Measurements from ENCODE around the gene FAM169A. TPM values are rescaled to one million over a fixed set of nuclear protein-coding genes. Genes with fewer than 3 reads are reported as not detected.
"Not testable (repeated sequence)": the region's sequence is repeated elsewhere in the genome, so short reads cannot be mapped to it uniquely, and the experiment has no call there.

The FAM169A gene
- total RNA-seq, 1 donor from 2014 or later: 3.0 TPM

DNA sequence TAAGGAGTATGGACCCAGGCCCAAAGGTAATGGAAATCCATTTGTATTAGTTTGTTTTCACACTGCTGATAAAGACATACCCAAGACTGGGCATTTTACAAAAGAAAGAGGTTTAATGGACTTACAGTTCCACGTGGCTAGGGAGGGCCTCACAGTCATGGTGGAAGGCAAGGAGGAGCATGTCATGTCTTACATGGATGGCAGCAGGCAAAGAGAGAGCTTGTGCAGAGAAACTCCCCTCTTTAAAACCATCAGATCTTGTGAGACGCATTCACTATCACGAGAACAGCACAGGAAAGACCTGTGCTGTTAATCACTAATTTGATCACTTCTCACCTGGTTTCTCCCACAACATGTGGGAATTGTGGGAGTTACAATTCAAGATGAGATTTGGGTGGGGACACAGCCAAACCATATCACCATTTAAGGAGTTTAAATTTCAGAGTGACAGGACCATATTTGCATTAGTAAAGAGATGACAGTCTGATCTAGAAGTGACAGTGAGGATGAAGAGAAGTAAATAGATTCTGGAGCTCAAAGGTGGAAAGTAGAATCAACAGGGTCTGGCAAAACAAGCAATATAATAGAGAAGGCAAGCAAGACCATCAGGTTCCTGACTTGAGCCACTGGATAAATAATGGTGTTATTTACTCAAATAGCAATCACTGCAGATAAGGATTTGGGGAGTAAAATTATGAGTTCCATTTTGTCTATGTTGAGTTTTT is 7.5 kb upstream of the FAM169A start:
- intact Hi-C loops (cut with DNase I): no loop called here
- DNase-seq: no peak
- ATAC-seq (ENCODE audit: poor library complexity): no peak

DNA sequence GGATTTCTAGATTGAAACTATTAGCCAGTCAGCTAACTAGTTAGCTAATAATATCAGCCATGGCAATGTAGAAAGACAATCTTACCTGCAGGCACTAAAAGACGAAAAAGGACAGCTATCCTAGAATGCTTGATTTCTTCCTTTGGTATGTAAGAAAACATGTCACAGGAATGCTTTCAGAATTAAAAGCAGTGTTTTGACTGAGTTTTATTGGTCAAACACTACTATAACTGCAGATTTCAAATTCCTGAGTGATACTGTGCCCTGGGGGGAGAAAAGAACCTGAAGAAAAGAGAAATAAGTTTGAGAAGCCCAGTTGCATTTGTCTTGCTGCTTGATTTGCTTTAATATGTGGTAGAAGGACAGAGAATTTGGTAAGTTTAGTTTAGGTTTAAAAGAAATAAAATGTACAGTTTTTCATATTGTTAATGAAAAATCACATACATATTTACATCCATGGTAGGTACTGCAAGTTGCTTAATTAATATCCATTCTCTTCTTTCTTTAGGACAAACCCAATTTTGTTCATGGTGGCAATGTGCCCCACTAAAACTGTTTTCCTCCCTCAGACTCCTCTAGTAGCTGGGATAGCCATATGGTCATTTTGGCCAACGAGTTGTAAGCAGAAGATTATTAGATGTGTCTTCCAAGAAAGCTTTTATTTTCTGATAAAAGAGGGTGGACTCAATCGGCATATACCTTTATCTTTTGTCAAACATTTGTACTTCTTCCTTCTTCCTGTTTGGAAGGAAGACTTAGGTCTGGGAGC is 4.3 kb upstream of the FAM169A start:
- intact Hi-C loops (cut with DNase I): no loop called here
- DNase-seq (no peak), ATAC-seq (ENCODE audit: poor library complexity) (no peak)

DNA sequence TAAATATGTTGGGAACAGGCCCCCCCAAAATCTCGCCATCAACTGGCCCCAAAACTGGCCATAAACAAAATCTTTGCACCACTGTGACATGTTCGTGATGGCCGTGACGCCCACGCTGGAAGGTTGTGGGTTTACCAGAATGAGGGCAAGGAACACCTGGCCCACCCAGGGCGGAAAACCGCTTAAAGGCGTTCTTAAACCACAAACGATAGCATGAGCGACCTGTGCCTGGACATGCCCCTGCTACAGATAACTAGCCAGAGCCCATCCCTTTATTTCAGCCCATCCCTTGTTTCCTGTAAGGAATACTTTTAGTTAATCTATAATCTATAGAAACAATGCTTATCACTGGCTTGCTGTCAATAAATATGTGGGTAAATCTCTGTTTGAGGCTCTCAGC is 3.2 kb upstream of the FAM169A start:
- intact Hi-C loops (cut with DNase I): not testable (repeated sequence)

DNA sequence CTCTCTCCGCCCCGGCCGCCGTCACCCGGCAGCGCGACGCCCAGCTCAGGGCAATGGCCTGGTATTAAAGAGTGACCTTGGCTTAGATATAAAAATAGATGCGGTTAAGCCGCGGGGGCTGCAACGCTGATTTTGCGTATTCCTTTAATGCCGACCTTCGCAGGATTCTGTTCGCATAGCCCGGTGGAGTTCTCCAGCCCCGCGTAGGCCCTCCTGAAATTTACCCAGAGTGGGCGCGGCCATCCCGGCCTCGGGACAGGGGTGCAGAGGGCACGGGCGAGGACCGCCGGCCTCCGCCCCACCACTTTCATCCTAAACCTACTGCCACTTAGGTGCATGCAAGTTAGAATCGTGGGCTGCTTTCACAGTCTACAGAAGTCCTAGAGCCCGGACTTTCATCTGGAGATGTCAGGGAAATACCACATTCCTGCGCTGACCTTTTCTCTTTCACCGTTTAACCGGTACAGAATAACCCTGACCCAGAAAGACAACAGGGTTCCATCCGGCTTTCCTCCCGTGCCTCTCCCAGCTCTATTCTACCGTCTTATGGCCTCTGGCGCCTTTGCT is 492 bp upstream of the FAM169A start:
- peak; percentile 41 for DNase-seq
- intact Hi-C loops (cut with DNase I): no loop called here
- ATAC-seq (ENCODE audit: poor library complexity): peak; percentile 36

More for the DNA sequence above, 3.2 kb upstream of the FAM169A start:
- DNase-seq; ATAC-seq (ENCODE audit: poor library complexity): not testable (repeated sequence)

DNA sequence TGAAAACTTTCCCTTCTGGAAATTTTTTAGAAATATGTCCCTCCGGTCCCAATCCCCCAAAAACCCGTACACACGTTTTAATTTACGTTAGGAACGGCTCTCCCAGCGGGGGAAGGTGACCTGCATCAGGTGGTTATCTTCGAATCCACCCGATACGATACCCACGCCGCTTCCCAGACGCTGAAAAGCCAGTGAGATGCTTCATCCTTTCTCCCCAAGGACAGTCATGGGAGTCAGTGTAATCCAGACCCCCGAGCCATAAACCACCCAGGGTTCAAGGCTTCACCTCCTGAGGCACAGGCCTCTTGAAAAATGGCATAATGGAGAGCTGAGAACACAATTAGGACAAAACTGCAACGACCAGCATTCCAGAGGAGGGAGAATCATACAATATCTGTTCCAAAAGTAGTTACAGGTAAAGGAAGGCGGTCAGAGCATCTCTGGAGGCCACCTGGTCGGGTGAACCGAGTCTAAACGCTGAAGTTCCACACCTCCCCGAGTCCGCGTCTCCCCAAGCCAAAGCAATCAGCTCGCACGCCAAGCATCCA is 857 bp downstream of the FAM169A start:
- no peak for DNase-seq
- intact Hi-C loops (cut with DNase I): no loop called here
- no peak for ATAC-seq (ENCODE audit: poor library complexity)

DNA sequence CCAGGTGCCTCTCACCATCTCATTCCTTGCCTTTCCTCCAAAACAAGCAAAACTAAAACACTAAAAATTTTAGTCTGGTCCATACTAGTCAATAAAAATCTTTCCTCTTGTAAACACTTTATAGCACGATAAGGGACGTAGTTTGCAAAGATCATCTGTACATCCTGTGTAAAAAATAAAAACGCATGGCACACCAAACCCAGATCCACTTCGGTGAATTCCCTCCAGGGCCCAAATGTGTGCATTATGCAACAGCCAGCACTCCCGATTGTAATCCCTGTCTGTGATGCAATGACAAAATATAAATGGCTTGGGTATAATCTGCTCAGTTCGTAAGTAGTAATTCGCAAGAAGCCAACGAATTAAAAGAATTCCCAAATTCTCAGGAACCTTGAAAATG is 1.4 kb downstream of the FAM169A start:
- intact Hi-C loops (cut with DNase I): no loop called here
- ATAC-seq (ENCODE audit: poor library complexity) (no peak), DNase-seq (no peak)

DNA sequence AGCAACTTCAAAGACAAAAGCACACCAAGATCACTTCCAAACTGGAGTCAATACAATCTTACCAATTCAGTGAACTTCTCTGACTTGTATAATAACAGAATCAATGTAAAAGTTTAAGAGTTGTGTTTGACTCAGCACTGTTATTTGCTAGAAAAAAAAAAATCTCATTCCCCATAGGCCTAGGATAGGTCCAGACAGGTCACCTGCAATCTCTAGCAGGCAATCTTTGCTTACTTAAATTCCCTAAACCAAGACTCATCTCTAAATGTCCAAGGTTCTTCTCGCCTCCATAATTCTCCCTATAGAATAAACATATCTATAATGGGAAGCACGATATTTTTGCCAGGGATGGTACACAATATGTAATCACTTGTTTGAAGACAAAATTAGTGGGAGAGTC is 2.5 kb downstream of the FAM169A start:
- no peak for ATAC-seq (ENCODE audit: poor library complexity)
- intact Hi-C loops (cut with DNase I): no loop called here
- DNase-seq: no peak

DNA sequence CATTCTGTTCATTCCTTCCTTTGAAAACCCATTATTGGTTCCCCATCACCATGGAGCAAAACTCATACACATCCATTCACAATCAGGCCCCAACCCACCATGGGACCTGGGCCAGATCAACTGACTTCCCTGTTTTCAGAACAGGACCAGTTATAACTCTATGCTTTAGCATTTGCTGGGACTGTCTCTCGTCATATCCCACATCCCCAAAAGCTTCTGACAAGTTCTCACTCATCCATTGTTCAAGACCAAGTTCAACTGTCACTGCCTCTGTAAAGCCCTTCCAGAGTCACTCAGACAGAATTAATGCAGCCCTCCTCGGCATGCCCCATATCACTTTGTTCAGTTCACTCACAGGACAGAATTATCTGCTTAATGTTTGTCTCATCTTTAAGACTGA is 4.0 kb downstream of the FAM169A start:
- intact Hi-C loops (cut with DNase I): no loop called here
- DNase-seq (no peak), ATAC-seq (ENCODE audit: poor library complexity) (no peak)

DNA sequence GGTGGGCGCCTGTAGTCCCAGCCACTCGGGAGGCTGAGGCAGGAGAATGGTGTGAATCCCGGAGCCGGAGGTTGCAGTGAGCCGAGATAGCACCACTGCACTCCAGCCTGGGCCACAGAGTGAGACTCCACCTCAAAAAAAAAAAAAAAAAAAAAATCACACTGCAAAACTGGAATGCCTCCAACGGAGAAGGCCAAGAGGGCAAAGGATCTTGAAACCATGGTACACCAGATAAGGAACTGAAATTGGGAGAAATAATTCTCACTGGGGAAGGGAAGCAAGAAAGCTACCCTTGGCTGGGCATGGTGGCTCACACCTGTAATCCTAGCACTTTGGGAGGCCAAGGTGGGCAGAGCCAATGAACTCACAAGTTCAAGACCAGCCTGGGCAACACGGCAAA is 9.2 kb downstream of the FAM169A start:
- ATAC-seq (ENCODE audit: poor library complexity); DNase-seq; intact Hi-C loops (cut with DNase I): not testable (repeated sequence)

DNA sequence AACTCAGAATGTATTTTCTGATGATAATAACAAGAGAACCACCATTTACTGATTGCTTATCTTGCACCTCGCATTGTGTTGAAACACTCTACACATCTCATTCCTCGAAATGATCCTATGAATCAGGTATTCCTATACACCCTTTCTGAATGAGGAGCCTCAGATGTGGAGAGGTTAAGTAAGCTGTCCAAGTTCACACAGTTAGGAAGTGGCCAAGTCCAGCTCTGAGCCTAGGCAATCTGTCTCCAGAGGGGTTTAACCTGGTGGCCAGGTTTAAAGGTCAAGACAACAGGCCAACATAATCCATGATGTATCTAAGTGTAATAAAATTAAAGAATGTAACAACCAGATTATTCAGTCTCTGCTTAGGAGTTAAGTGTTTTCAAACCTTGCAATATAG is 12.9 kb downstream of the FAM169A start:
- DNase-seq: no peak
- intact Hi-C loops (cut with DNase I): no loop called here
- ATAC-seq (ENCODE audit: poor library complexity): no peak

DNA sequence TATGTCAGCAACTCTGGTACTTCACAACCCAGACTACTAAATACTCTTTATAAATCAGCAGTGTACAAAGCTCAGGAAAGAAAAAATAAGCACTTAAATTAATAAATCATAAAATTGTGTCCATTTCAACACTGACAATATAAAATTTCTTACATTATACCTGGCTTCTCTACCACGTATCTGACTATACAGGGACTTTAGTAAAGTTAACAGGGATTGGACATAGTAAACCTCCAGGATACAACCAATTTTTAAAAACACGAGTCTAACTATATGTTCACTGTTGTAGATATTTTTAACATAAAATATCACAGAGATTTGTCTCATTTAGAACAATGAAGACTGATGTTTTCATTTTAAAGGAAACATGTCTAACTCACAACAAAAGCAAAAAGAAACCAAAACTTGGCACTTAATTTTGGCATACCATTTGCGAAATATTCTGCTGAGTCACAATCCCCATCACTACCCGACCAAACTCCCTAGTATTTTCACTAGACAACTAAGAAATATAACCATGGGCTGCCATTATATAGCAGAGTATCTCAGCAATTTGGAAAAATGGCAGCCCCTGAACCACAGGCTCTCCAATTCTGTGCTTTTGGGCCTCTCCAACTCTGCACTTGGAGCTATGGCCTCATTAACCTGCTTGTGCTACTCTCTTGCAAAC is 14.4 kb downstream of the FAM169A start:
- intact Hi-C loops (cut with DNase I): no loop called here
- DNase-seq (no peak), ATAC-seq (ENCODE audit: poor library complexity) (no peak)

DNA sequence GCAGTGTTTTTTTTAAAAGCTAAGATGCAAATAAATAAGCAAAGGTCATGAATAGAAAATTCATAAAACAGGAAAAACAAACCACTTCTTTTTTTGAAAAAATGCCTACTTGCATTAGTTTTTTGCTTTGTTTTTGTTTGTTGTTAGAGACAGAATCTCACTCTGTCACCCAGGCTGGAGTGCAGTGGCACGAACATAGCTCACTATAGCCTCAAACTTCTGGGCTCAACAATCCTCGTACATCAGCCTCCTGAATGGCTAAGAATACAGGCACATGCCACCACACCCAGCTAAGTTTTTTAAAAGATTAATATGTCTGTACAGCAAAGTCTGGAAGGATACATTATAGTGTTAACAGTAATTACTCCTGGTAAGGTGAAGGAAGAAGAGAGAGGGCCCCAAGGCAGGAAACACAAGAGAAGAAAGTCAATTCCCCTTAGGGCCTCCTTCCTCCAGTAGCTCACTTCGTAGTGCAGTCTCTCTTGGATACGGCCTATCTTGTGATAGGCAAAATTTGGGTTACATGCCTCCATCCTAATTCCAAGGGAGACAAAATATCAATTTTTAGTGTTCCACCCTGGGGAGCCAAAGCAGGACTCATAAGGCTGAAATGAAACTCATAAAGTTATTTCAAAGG is 15.3 kb downstream of the FAM169A start:
- DNase-seq (no peak), ATAC-seq (ENCODE audit: poor library complexity) (no peak)
- intact Hi-C loops (cut with DNase I): no loop called here

DNA sequence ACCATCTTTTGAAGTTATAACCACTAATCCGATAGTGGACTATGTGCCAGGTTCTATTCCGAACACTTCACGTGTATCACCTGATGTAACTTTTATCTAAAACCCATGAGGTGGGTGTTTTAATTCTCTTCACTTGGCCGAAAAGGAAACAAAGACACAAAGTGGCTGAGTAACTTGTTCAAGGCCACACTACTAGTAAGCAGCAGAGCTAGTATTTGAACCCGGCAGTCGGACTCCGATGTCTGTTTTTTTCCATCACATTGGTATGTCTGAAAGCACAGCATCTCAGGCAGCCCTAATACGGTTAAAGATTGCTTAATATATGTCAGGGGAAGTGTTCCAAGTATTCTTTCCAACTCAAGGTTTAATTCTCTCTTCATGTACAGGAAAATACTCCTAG is 16.2 kb downstream of the FAM169A start:
- ATAC-seq (ENCODE audit: poor library complexity): no peak
- DNase-seq: no peak
- intact Hi-C loops (cut with DNase I): no loop called here

DNA sequence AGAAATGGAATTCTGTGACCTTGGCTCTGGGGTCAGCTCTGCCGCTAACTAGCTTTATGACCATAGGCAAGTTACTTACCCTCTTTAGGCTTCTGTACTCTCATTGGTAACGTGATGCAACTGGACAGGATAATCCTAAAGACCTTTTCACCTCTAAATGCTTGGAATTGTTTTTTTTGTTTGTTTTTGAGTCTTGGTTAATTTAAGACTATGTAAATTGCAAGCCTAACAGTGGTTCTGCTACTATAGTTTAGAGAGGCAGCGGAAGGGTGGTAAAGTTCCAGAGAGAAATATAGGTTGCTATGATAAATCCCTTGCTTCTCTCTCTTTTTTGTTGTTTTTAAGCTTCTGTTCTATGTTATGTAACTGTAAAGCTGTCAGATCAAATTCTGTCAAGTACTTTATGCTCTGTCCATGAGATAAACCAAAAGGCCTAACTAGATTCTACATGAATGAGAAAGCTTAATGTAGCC is 17.6 kb downstream of the FAM169A start:
- intact Hi-C loops (cut with DNase I): no loop called here

DNA sequence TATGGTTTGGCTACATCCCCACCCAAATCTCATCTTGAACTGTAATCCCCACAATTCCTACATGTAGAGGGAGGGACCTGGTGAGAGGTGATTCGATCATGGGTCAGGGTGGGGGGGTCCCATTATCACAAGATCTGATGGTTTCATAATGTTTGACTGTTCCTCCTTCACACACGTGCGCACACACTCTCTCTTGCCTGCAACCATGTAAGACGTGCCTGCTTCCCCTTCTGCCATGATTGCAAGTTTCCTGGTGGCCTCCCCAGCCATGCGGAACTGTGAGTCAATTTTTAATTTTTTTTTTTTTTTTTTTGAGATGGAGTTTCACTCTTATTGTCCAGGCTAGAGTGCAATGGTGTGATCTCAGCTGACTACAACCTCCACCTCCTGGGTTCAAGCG is 27.0 kb downstream of the FAM169A start:
- DNase-seq (no peak), ATAC-seq (ENCODE audit: poor library complexity) (no peak)
- intact Hi-C loops (cut with DNase I): no loop called here

More for the DNA sequence above, 17.6 kb downstream of the FAM169A start:
- ATAC-seq (ENCODE audit: poor library complexity) (no peak), DNase-seq (no peak)

DNA sequence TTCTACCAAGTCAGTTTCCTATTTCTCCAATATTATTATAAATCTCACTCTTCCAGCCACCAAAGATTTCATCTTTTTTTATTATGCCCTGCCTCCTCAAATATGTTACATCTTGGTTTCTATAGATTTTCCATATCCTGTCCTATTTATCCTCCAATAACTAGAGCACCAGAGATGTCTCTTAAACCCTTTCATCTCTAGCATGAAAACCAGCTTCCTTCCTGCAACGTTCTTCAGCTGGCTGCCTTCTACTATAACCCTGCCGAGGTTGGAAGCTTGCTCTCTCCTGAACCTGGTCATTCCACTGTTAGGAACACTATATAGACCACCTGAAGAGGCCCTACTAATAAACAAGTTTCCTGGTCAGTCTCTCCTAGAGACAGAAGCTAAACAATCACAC is 27.9 kb downstream of the FAM169A start:
- intact Hi-C loops (cut with DNase I): no loop called here
- DNase-seq (no peak), ATAC-seq (ENCODE audit: poor library complexity) (no peak)

DNA sequence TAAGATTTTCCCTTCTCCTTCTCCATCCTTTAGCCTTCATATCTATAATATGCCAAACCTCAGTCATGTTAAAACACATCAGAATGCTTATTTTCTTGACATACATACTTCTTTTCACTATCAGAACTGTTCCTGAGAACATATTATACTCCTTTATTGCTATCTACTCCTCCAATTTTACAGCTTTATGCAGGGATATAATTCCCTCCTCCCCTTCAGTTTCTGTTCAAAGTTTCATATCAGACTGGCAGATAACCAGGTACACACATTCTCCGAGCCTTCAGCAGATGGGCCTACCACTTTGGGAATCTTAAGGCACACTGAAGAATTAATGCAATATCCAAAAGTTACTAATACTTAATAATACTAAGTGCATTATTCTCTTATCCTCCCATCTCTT is 29.1 kb downstream of the FAM169A start:
- no peak for DNase-seq
- intact Hi-C loops (cut with DNase I): no loop called here
- ATAC-seq (ENCODE audit: poor library complexity): no peak

DNA sequence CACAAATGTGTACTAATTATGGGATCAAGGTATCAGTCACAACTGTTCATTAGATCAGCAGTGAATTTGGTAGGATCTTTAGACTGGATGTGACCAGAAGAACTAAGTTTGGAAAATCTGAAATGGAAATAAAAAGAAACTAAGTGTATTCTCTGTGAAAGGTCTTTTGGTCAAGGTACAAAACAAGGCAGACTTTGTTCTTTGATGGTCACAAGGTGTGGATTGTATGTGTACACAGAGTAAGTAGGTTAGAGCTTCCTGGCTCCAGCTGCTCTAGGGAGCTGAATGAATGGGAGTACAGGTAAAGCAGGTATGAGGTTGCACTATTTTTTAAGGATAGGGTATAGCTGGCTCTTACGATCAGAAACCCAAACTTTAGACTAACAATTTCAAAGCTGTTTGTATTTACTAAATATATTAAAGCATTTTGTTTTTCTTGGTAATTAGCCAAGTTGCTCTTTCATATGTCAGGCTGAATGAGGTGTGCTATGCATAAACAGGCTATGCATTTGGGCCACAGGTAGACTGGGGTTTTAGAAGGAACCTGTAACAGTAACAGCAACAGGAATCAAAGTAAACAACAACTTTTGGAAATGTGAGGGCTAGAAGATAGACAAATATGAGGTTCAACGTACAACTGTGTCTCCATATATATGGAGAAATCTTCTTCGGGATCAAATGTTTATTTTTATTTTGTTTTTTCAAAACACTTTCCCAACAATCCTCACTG is 32.5 kb downstream of the FAM169A start:
- DNase-seq (no peak), ATAC-seq (ENCODE audit: poor library complexity) (no peak)
- intact Hi-C loops (cut with DNase I): no loop called here

Measured in Right ventricle myocardium superior (tissue), 1 donor.